GM12878 (cell line): ENCODE measurements around the gene FIGLA.

Source experiments
- POLR2AphosphoS5 ChIP-seq: IDR thresholded peaks from 2 replicates; pipeline ENCODE4 v1.6.1; 2011; ENCODE audit warnings: mild to moderate bottlenecking, low read length, inconsistent platforms
- YY1 ChIP-seq: IDR thresholded peaks from 2 replicates; pipeline ENCODE4 v1.6.1; 2011; ENCODE audit warnings: low read depth, mild to moderate bottlenecking, low read length
- TF ChIP-seq, protein P1 (sequence below): IDR thresholded peaks from 2 replicates; pipeline ENCODE4 v1.6.1; 2011; ENCODE audit warnings: borderline replicate concordance, low read depth, mild to moderate bottlenecking, moderate library complexity, low read length; ENCODE audit not compliant: insufficient read depth, poor library complexity, severe bottlenecking
- TF ChIP-seq, protein P2 (sequence below): fragments of 450-650 bp; IDR thresholded peaks from 2 replicates; pipeline ENCODE4 v1.6.1; 2014; ENCODE audit warnings: mild to moderate bottlenecking

DNA sequence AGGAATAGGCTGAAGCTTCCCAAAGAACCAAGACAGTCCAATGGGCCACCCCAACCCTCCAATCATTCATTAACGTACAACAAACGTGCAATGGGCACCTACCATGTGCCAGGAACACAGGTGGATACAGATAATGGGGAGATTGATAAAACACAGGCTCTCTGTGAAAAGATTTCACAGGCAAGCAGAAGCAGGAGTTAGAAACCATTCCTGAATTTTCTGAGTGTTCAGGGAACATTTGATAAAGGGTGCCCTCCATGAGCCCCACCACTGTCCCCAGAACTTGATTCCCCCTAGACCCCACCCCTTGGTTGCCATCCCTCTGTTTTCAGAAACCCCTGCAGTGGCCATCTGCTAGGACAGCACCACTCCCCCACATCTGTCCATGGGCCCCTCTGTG is 43.7 kb upstream of the FIGLA start:
- no peak for TF ChIP-seq POLR2AphosphoS5
- TF ChIP-seq, protein P1, sequence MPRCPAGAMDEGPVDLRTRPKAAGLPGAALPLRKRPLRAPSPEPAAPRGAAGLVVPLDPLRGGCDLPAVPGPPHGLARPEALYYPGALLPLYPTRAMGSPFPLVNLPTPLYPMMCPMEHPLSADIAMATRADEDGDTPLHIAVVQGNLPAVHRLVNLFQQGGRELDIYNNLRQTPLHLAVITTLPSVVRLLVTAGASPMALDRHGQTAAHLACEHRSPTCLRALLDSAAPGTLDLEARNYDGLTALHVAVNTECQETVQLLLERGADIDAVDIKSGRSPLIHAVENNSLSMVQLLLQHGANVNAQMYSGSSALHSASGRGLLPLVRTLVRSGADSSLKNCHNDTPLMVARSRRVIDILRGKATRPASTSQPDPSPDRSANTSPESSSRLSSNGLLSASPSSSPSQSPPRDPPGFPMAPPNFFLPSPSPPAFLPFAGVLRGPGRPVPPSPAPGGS, result no peak
- TF ChIP-seq, protein P2, sequence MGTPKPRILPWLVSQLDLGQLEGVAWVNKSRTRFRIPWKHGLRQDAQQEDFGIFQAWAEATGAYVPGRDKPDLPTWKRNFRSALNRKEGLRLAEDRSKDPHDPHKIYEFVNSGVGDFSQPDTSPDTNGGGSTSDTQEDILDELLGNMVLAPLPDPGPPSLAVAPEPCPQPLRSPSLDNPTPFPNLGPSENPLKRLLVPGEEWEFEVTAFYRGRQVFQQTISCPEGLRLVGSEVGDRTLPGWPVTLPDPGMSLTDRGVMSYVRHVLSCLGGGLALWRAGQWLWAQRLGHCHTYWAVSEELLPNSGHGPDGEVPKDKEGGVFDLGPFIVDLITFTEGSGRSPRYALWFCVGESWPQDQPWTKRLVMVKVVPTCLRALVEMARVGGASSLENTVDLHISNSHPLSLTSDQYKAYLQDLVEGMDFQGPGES, result no peak
- no peak for TF ChIP-seq YY1
